OCI-LY3 (cell line): ENCODE measurements around the gene TADA3.

Experiments
- CTCF ChIP-seq: fragments of 200-600, 300-600 bp; sonication (generic); IDR thresholded peaks from 2 replicates; pipeline ENCODE4 v1.5.1; 2014; ENCODE audit warnings: antibody characterized with exemption, low read length, low read depth
- EZH2phosphoT487 ChIP-seq: fragments of 200-600 bp; shearing (Covaris generic); IDR thresholded peaks from 2 replicates; pipeline ENCODE4 v1.6.1; 2018; ENCODE audit warnings: antibody characterized with exemption, mixed run types, low read depth

GRCh38 chr3:9781978-9782603, 10.2 kb downstream of the TADA3 start:
- TF ChIP-seq CTCF (no peak), EZH2phosphoT487 (no peak)
